Measurements from ENCODE around the gene PCDH17.

Gene PCDH17

GRCh38 chr13:57631596-57632275, at the start of gene PCDH17:
Gene PCDH17 (plus strand): TSS chr13:57631744. CDS start chr13:57632547, 803 bp downstream.
- no peak for DNase-seq (ENCODE audit: low read depth, low spot score)

DNA sequence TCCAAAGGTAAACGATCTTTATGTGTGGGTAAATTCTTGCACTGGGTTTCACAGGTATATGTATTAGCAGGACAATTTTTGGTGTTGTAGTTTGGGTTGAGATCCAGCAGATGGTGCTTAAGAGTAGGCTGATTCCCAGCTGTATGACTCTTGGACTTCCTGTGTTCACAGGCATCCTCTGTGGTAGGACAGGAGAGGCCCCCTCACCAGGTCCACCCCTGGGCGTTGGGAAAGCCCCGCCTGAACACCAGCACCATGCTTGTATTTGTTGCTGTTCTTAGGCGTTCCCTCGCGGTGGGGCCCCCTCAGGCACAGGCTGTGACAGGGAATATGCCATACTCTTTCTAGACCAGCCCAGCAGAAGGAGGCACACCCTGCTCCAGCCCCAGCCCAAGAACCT, 49.5 kb upstream of the PCDH17 start:
- DNase-seq (ENCODE audit: low read depth, low spot score), result no peak

DNA sequence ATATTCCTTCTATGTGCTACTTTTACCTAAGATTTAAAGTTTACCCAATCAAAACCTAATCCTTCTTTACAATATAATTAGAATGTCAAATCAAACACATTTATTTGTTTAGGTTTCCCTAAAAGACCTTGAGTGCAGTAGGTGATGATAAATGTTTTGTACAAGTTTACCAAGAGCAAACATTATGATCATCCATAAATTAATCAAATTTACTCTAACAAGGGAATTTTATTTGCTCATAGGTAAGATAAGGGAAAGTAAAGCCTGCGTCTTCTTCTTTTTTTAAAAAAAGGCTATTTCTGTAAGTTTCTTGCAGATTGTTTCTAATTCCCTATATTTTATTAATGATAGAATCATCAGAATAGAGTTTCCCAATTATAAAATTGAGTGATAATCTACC, 48.0 kb upstream of the PCDH17 start:
- no peak for DNase-seq (ENCODE audit: low read depth, low spot score)

DNA sequence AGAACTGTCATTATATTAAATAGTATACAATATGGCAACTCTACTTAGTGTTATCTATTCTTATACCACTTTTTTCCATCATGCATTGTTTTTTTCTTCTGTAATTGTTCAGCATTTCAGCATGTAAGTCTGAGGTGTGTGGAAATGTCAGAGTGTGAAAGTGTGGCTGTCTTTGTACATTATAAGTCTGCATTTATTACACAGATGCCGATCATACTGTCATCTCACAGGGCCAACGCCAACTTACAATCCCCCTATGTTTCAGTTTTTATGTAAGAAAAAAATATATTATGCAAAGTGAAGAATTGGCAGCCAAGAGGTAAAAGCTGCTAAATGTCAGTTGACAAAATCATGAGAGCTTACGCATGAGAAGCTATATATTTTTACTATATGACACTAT, 42.9 kb upstream of the PCDH17 start:
- no peak for DNase-seq (ENCODE audit: low read depth, low spot score)

DNA sequence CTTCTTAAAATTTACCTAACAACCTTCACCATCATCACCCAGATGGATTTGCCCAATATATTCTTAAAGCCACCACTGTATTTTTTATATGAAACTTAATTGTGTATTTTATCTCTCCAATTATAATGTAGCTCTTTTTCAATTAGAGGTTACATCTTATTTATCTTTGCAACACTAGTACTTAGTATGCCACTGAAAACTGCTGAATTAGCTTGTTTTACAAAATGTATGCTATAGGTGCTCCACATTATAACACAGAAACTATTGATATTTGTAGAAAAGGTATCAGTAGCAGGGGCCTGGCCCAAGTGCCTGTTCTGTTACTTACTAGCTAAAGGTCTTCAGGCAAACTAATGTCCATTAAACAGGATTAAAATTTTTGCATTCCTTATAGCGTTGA, 35.8 kb upstream of the PCDH17 start:
- no peak for DNase-seq (ENCODE audit: low read depth, low spot score)

GRCh38 chr13:57601536-57601935, 30.0 kb upstream of the PCDH17 start:
- no peak for DNase-seq (ENCODE audit: low read depth, low spot score)

GRCh38 chr13:57604442-57604841, 27.1 kb upstream of the PCDH17 start:
- DNase-seq (ENCODE audit: low read depth, low spot score), result no peak

DNA sequence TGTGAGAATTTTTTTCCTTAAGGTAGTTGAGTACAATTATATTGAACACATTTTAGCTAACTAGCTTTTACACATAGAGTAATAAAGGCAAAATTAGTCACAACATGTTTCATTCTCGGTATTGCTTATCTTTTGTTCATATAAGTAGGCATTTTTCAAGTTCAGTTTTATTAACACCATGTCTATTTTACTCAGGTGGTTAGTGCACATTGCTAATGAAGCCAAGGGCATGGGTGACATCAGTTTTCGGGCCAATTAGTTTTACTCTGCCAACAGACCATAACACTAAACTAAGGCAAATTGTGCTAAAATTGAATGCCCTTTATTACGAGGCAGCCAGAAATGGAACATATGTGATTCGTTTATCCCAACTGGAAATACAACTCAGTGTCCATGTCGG, 19.6 kb upstream of the PCDH17 start:
- no peak for DNase-seq (ENCODE audit: low read depth, low spot score)

- DNase-seq (ENCODE audit: low read depth, low spot score), result no peak
Observed at GRCh38 chr13:57612568-57612967, 19.0 kb upstream of the PCDH17 start.

DNA sequence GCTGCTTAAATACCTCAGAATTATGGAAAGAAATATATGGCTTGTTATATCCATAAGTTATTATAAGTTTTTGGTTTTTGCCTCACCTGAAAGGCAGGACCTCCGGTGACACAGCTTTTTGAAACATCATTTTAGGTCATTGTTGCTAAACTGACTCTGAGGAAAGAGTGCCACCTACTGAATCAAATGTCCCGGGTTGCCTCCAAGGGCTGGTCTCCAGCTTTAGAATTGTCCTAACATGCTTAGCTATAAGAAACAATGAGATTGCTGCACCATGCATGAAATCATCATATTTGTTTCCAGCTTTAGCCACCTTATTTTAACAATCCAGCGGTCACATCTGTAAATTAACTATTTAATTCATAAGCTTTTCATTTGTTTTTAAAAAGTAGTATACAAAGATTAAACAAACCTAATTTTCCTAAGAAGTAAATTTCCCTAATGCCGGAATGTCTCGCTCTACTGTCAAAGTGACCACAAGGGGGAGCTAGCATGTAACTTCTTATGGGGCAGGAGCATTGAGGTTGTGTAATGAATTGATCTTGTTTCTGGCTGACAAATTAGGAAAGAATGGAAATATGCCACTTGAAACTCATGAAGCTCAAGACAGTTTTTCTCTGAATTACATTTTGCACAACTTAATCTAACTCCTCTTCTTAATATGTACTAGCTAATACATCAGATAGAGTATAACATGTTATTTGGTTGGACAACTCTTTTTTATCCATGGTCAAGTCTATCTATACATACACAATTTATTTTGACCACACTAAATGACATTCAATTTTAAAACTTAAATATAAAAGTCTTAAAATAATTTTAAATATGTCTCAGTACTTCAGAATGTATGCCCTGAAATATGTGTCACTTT, 6.7 kb upstream of the PCDH17 start:
- DNase-seq (ENCODE audit: low read depth, low spot score), result no peak

- no peak for DNase-seq (ENCODE audit: low read depth, low spot score)
Observed at GRCh38 chr13:57627663-57628062, 3.9 kb upstream of the PCDH17 start.

- DNase-seq (ENCODE audit: low read depth, low spot score), result no peak
Observed at GRCh38 chr13:57629391-57629804, 2.1 kb upstream of the PCDH17 start.

DNA sequence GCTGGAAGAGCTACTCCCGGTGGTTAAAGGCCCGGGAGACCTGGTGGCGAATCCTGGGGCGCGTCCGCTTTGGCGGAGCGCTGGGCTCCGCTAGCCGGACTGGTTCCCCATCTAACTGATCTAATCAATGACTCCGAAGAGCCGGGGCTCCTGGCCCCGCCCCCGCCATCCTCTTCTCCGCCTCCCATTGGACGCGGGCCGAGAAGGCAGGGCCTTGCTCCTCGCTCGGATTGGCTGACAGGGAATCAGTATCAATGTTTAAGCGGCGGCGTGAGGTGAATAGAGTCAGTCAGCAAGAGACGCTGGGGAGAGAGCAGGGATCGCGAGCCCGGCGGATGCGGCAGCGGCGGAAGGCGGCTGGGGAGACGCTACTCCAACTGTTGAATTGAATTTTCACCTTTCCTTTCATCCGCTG, 1.7 kb upstream of the PCDH17 start:
- DNase-seq (ENCODE audit: low read depth, low spot score), result no peak

DNA sequence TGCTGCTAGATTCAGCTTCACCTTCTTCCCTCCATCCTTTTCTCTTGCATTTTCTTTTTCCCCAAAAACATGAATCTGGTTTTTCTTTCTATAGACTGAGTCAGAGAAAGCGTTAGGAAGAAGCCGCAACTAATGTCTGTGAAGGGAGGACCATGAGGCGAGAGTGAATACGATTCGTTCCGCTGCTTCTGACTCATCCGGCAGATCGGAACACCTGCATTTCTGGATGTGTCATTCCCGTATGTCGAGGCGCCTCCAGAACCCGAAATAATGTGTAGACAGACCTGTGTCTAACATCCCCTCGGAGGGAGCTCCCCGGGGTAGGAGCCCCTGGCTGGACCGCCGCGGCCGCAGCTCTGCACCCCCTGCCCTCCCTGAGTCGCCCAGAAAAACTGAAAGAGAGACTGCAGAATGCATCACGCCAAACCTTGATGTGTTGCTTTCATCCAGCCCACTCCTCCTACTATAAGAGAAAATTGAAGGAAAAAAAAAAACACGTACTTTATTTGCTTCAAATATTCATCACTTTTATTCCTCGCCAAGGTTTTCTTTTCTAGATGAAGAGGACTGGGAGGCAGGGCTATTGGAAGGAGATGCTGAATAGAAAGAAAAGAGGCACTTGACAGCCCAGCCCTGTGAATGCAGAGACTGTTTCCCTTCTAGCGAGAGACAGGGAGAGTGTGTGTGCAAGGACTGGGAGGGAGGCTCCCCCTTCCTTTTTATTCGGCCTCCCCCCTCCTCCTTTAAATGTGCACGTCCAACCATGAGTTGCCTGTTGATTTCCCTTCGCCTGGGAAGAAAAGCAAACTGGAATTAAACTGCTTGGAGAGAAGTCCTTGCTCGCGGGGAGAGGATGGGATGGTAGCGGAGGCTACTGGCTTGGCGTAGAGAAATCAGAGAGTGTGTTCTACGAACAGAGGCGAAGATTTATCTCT, 616 bp upstream of the PCDH17 start:
- DNase-seq (ENCODE audit: low read depth, low spot score), result no peak

DNA sequence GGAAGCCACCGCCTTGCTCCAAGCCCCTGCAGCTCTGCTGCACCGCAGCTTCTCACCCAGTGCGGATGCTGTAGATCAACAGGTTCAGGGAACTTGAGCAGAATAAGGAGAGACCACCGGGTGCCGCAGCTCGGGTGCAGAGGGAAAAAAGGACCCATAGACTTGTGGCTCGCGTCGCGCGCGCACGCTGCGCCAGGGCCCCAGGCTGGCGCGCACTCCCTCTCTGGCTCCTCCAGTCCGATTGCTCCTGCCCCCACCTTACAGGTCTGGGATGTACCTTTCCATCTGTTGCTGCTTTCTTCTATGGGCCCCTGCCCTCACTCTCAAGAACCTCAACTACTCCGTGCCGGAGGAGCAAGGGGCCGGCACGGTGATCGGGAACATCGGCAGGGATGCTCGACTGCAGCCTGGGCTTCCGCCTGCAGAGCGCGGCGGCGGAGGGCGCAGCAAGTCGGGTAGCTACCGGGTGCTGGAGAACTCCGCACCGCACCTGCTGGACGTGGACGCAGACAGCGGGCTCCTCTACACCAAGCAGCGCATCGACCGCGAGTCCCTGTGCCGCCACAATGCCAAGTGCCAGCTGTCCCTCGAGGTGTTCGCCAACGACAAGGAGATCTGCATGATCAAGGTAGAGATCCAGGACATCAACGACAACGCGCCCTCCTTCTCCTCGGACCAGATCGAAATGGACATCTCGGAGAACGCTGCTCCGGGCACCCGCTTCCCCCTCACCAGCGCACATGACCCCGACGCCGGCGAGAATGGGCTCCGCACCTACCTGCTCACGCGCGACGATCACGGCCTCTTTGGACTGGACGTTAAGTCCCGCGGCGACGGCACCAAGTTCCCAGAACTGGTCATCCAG, 964 bp downstream of the PCDH17 start:
- no peak for DNase-seq (ENCODE audit: low read depth, low spot score)

GRCh38 chr13:57633141-57633949, 1.8 kb downstream of the PCDH17 start:
- no peak for DNase-seq (ENCODE audit: low read depth, low spot score)

DNA sequence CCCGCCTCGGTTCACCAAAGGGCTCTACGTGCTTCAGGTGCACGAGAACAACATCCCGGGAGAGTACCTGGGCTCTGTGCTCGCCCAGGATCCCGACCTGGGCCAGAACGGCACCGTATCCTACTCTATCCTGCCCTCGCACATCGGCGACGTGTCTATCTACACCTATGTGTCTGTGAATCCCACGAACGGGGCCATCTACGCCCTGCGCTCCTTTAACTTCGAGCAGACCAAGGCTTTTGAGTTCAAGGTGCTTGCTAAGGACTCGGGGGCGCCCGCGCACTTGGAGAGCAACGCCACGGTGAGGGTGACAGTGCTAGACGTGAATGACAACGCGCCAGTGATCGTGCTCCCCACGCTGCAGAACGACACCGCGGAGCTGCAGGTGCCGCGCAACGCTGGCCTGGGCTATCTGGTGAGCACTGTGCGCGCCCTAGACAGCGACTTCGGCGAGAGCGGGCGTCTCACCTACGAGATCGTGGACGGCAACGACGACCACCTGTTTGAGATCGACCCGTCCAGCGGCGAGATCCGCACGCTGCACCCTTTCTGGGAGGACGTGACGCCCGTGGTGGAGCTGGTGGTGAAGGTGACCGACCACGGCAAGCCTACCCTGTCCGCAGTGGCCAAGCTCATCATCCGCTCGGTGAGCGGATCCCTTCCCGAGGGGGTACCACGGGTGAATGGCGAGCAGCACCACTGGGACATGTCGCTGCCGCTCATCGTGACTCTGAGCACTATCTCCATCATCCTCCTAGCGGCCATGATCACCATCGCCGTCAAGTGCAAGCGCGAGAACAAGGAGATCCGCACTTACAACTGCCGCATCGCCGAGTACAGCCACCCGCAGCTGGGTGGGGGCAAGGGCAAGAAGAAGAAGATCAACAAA, 2.6 kb downstream of the PCDH17 start:
- no peak for DNase-seq (ENCODE audit: low read depth, low spot score)

GRCh38 chr13:57634839-57635165, 3.3 kb downstream of the PCDH17 start:
- no peak for DNase-seq (ENCODE audit: low read depth, low spot score)

GRCh38 chr13:57635541-57636085, 4.1 kb downstream of the PCDH17 start:
- no peak for DNase-seq (ENCODE audit: low read depth, low spot score)
